AML-193 (cell line): ENCODE results near the gene NUDT4.
"Not testable (repeated sequence)": the region's sequence is repeated elsewhere in the genome, so short reads cannot be mapped to it uniquely, and the experiment has no call there.

ENCODE experiments used
- DNase-seq, 2 experiments: peaks; one replicate each; lab custom pipeline; 2025; lab: John Stamatoyannopoulos, UW

NUDT4 gene

DNA sequence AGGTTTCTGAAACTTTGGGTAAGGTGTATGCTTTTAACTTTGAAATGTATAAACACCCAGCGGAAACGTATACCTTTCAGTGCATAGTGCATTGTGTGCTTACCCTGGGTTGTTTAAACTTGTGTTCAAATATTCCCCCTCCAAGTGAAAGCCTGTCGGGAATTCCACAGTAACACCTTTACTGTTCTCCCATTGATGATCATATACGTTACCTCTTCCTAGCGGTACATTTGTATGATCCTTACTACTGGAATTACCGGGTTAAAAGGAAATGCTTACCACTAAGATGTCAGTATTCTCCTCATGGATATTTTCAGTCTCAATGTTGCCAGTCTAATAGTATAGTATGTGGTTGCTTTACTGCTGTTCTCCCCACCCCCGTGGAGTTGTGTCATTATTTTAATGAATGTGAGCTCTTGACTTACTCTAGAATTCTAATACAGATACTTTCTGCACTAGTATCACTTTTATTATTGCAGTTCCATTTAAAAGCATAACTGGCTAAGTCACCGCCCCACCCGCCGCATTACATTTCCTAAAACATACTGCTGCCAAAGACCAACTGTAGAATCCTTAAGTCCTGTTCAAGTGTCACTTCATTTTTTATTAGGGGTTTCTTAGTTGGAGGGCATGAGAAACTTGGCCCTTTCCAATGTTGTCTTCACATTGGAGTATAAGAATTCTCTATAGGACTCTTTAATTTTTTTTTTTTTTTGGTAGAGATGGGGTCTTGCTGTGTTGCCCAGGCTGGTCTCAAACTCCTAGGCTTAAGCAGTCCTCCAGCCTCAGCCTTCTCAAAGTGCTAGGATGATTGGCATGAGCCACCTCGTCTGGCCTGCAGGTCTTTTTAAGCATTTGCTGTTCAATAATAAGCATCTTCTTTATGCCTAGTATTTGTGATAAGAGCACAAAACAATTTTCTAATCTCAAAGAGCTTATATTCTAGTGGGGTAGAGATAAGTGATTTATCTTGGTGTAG, 24.9 kb downstream of the NUDT4 start:
- DNase-seq = no peak

DNA sequence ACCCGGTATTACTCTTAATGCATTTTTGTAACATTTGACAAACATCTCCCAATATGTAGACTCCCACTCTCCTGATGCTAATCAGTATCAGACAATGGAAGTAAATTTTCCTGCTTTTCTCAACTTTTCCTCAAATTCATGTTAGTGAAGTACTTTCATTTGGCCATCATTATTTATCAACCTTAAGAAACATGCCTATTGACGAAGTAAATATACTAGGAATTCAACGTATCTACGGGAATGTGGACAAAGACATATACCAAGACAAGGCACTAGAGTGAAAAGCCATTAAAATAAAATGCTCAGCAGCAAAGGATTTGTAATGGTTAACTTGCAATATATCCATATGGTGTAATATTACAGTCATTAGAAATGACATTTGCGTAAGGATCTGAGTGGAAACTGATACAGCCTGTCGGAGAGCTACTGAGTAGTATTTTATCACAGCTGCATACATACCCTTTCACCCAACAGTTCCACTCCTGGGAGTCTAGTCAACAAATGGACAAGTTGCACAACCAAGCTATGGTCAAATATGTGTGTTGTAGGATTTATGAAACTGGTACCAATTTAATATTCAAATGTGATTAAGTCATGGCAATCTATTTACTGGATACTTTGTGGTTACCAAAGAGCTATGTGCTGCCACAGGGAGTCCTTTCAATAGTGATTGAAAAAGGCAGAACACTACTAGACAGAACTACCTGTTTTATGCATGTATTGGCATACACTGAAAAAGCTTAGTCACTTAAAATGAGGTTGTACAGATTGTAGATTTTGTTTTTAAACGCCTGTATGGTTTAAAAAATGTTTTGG, 26.5 kb downstream of the NUDT4 start:
- DNase-seq = no peak

DNA sequence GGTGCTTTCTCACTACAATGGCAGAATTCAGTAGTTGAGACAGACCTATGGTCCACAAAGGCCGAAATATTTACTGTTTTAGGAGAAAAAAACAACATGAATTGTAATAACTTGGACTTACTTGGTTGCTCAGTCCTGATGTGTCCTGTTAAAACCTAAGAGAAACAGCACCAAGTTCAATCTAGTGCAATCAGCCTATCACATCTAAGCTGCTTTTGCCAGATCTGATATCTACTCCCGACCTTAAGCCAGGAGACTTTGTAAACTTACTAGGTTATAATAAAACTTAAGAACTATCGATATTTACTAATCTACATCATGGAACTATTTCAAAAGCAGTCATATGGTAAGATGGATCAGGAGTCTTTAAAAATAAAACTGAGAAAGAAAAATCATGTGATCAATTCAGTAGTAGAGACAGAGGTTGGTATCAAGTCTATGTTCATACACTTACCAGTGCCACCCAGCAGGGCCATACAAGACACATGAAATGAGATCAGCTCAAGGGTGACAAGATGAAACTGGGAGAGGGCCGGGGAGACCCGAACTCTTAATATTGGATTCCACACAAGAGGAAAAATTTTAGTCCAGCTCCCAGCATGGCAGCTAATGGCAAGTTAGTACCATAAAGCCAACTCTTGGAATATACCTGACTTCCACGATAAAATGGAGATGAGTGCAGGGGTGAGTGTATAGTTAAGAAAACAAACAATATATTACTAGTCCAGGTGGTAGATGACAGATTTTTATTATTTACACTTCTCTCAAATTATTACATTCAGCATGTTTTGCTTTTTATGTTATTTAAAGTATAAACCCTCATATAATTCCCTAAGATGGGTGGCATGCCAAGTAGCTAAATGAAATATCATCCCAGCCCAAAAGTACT, 27.5 kb downstream of the NUDT4 start:
- no peak for DNase-seq

- DNase-seq = no peak
These were observed 29.6 kb downstream of the NUDT4 start for GRCh38 chr12:93407054-93407962.

GRCh38 chr12:93407963-93408283, 30.2 kb downstream of the NUDT4 start:
- no peak for DNase-seq

DNA sequence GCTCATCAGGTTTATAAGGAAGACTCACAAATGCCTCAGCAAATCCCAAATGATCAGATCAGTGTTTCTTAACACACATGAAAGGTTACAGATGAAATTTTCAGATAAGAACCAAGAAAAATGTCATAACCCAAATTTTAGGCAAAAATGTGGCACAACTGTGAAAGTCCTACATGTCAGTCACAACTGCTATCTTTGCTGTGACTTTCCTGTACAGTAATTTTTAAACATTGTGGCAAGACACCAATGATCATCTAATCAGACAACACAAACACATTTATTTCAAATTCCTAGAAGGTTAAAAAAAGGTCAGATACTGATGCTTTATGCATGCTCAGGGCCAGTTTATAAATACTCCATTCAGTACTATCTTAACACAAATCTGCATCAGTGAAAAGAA, 31.1 kb downstream of the NUDT4 start:
- no peak for DNase-seq

DNA sequence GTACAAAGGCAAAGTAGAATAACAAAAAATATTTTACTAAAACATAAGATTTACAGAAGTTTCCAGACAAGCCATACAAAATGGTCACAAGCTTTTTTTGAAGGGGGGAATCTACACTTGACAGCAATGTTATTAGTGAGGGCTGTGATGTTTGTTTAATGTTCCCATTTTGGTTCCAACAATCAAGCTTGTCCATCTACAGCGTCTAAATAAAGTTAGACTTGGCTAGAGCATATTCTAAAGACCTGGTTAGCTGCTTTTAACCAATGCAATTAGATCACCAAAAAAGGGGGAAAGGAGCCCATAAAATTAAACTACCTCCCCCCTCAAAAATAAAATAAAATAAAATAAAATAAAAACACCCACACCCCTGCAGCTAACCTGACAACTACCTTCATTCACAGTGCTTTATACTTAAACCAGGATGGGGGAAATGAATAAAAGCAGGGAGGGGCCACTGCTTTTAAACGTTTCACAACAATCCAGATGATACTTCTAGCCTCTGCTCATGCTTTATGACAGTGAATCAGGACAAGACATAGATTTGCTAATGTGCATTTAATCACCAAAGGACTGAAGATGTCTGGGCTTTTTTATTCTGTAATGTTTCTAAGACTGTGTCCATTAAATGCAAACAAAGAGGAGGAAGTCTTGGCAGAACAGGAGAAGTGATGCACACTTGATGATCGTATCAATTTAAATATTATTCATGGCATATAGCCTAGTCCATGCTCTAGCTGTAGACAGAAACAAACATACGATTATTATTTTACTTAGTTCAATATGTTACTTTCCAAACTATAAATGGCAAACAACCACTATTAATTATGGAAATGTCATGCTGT, 31.8 kb downstream of the NUDT4 start:
- DNase-seq = not testable (repeated sequence)

DNA sequence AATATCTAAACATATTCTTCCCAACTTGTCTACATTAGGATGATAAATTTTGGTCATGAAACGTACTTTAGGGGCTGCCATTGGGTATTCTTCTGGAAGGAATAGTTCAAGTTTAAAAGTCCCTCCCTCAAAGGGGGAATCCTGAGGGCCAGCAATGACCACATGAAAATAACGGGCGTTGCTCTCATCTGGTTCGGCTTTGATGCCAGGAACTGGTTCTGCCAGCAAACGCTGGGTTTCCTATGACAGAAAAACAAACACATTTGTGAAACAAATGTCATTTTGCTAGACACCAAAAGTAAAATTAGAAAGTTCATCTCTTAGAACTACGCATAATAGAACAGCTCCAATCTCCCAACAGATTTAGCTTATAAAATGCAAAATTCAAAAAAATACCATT, 33.3 kb downstream of the NUDT4 start:
- not testable (repeated sequence) for DNase-seq

GRCh38 chr12:93412396-93412795, 34.7 kb downstream of the NUDT4 start:
- DNase-seq = not testable (repeated sequence)

- no peak for DNase-seq
These were observed 35.3 kb downstream of the NUDT4 start for GRCh38 chr12:93413064-93413463.

DNA sequence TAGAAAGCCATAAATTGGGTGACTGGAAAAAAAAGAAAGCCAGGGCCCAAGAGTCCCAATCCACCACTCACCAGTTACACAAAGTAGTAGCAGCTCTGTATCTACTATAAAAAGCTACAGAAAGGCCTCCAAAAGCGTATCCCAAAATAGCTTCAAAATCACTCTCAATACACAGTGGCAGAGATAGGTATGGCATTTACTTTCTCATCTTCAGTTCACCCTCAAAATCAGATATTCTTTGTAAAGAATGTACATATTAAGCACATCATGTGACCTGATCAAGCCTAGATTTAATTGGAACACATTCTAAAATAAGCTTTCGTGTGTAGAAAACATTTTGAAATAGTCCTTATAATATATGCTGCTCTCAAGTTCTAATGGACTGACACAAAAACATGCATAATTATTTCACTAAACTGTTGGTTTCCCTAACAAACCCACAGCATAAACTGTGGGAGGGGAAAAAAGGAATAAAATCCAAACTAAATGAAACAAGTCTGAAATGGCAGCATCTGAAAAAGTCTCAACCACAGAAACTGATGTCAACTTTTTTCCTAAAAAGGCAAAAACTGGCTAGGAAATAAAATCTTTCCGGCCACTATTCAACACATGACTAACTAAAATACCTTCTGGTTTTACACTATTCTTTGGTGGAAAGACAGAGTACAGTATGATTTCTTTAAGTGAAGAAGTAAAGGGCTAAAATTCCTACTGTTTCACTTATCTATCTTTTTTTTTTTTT, 38.2 kb downstream of the NUDT4 start:
- DNase-seq = no peak

GRCh38 chr12:93417967-93418480, 40.3 kb downstream of the NUDT4 start:
- no peak for DNase-seq

DNA sequence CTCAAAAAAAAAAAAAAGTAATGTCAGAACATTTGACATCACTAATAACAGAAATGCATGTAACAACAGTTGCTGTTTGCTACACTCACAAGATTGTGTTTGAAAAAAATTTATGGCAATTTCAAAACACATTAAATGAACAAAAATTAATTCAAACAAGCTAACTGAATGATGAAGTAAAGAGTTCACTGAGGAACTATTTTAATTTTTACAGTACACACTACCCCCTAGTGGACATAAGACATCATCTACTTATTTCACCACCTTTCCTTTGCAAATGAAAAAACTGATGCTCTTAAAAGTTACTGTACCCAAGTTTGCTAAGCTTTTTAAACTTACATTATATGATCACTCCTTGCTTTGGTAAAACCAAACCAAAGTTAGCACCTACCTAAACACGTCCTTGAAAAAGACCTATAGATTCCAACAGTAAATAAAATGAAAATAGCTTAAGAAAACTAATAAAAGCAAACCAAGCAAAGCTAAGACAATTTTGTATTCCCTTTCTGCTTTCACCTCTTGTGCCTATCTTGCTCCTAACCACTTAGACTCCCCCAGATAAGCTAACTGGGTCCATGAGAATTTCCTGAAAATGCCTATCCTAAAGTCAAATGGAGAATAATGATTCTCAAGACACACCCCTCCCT, 41.8 kb downstream of the NUDT4 start:
- peak; percentile 74 to 77 for DNase-seq

- no peak for DNase-seq
These were observed 44.3 kb downstream of the NUDT4 start for GRCh38 chr12:93422050-93422449.

DNA sequence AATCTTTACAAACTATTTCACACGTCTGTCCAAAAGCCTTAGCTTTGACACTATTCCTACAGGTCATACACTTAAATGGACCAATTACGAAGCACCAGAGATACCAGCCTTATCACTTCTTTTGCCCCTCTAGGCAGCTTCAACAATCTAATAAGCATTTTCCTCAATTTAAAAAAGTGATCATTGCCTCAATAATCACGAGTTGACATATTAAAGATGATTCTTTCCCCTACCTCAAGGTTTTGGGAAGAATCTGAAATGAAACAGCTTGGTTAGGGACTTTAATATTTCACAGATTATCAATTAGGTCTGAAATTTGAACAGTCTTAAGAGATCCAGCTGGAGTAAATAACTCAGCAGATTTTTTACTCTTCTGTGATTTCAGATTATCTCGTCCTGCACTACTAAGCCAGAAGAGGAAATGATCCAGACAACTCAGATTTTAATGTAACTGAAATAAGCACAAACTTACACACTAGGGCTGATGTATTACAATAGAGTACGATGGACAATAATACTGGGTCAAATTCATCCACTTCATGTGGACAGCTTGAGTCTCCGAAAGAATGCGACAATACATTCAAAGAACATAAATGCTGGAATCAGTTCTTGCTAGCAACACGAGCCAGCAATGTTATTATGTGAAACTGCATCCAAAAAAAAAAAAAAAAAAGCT, 48.1 kb downstream of the NUDT4 start:
- no peak for DNase-seq

DNA sequence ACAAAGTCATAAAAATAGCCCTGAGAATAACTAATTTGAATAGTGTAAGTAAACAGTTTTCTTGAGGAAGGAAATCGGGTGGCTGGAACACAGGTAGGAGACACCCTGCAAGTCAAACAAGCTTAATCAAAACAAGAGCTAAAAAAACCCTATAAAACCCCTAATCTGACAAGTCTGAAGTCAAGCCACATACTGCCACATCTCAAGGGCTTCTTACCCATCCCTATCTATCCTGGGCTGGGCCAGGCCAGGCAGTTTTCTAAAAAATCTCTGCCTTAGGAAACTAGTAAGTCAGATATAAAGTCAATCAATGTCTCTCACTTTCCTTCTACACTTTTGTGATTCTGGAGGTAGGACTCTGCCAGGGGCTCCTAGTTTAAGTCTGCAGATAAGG, 48.7 kb downstream of the NUDT4 start:
- DNase-seq = no peak

DNA sequence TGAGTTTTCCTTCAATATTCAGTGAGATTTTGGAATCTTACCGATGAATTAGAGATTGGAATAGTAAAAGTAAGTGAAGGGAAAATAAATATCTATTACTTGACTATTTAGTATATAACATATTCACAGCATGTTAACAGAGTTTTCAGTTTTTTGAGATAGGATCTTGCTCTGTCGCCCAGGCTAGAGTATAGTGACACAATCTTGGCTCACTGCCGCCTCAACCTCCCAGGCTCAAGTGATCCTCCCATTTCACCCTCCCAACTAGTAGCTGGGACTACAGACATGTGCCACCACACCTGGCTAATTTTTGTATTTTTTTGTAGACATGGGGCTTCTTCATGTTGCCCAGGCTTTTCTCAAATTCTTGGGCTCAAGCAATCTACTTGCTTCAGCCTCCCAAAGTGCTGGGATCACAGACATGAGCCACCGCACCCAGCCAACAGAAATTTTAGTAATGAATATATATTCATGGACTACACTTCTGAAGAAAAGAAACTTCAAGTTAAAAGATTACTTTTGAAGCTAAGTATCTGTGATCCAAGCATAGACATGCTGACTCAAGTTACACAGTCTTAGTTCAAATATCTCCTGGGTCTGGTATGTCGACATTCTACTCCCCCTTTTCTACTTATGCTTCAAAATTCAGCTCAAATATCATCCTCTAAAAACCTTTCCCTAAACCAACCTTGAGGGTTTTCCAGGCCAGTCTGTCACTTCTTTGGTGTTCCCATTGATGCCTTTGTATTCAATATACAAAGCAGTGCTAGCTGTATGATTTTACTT, 50.2 kb downstream of the NUDT4 start:
- DNase-seq = no peak
